WTC11 (cell line): Measurements from ENCODE around the gene TMSB4Y. TPM values are rescaled to one million over a fixed set of nuclear protein-coding genes. Genes with fewer than 3 reads are reported as not detected.

Experiments
- ATAC-seq: fragments of 200-7000 bp; cut with Tn5 transposase; 2 replicates; pipeline ENCODE4 v1.10.0; 2021; ENCODE audit warnings: mild to moderate bottlenecking, moderate library complexity
- CTCF ChIA-PET: fragments of 300-600 bp; sonication (Branson Sonifier 250); formaldehyde crosslinking; loops from one replicate; lab custom pipeline; 2021; ENCODE audit warnings: antibody characterized with exemption; lab: Charles Lee
- POLR2A ChIA-PET: fragments of 350-600 bp; sonication (Branson Sonifier 250); formaldehyde crosslinking; loops from one replicate; lab custom pipeline; 2021; ENCODE audit warnings: antibody characterized with exemption; lab: Charles Lee
- DNase-seq: peaks from one replicate; pipeline ENCODE4 v3.0.0; 2021; ENCODE audit warnings: low spot score
- H3K27ac Mint-ChIP-seq: 2 replicates; pipeline ENCODE4 v1.8.0; 2021; ENCODE audit warnings: mixed read lengths
- H3K27me3 Mint-ChIP-seq: 2 replicates; pipeline ENCODE4 v1.8.0; 2021; ENCODE audit warnings: low read depth, mild to moderate bottlenecking, moderate library complexity, mixed read lengths
- H3K36me3 Mint-ChIP-seq: 2 replicates; pipeline ENCODE4 v1.8.0; 2021; ENCODE audit warnings: mixed read lengths
- H3K4me1 Mint-ChIP-seq: 2 replicates; pipeline ENCODE4 v1.8.0; 2022; ENCODE audit warnings: mixed read lengths
- H3K4me3 Mint-ChIP-seq: 2 replicates; pipeline ENCODE4 v1.8.0; 2021; ENCODE audit warnings: mild to moderate bottlenecking, moderate library complexity, mixed read lengths
- H3K9me3 Mint-ChIP-seq: 2 replicates; pipeline ENCODE4 v1.8.0; 2021; ENCODE audit warnings: mixed read lengths
- AFF4 ChIP-seq: sonication (generic); formaldehyde crosslinking; IDR thresholded peaks from 2 replicates; pipeline ENCODE4 v1.8.1; 2023; ENCODE audit warnings: mild to moderate bottlenecking, missing genetic modification reagents, borderline replicate concordance
- ATF1 ChIP-seq: sonication (generic); formaldehyde crosslinking; IDR thresholded peaks from 2 replicates; pipeline ENCODE4 v1.8.1; 2023; ENCODE audit warnings: mild to moderate bottlenecking, moderate library complexity, missing genetic modification reagents
- ATF2 ChIP-seq: sonication (generic); formaldehyde crosslinking; IDR thresholded peaks from 2 replicates; pipeline ENCODE4 v1.8.1; 2022; ENCODE audit warnings: low read depth, missing genetic modification reagents, borderline replicate concordance
- CBFB ChIP-seq: sonication (generic); formaldehyde crosslinking; IDR thresholded peaks from 2 replicates; pipeline ENCODE4 v1.8.1; 2022; ENCODE audit warnings: mild to moderate bottlenecking, low read depth, missing genetic modification reagents
- ERG ChIP-seq: fragments of 250-450 bp; sonication (Bioruptor Pico); IDR thresholded peaks from 2 replicates; pipeline ENCODE4 v1.8.0; 2021; ENCODE audit warnings: mild to moderate bottlenecking
- ESRRA ChIP-seq: sonication (generic); formaldehyde crosslinking; IDR thresholded peaks from 2 replicates; pipeline ENCODE4 v1.8.1; 2022; ENCODE audit warnings: mild to moderate bottlenecking, missing genetic modification reagents, borderline replicate concordance
- ETV6 ChIP-seq: sonication (generic); formaldehyde crosslinking; IDR thresholded peaks from 2 replicates; pipeline ENCODE4 v1.8.1; 2022; ENCODE audit warnings: mild to moderate bottlenecking, missing genetic modification reagents
- FOXK1 ChIP-seq: sonication (generic); formaldehyde crosslinking; IDR thresholded peaks from 2 replicates; pipeline ENCODE4 v1.8.0; 2022; ENCODE audit warnings: mild to moderate bottlenecking, moderate library complexity, missing genetic modification reagents
- HMGXB4 ChIP-seq: sonication (generic); formaldehyde crosslinking; IDR thresholded peaks from 2 replicates; pipeline ENCODE4 v1.8.1; 2023; ENCODE audit warnings: mild to moderate bottlenecking, moderate library complexity, missing genetic modification reagents
- NR2C2 ChIP-seq: sonication (generic); formaldehyde crosslinking; IDR thresholded peaks from 2 replicates; pipeline ENCODE4 v1.8.0; 2022; ENCODE audit warnings: mild to moderate bottlenecking, missing genetic modification reagents
- SMAD4 ChIP-seq: sonication (generic); formaldehyde crosslinking; IDR thresholded peaks from 2 replicates; pipeline ENCODE4 v1.8.0; 2022; ENCODE audit warnings: mild to moderate bottlenecking, missing genetic modification reagents
- SOX15 ChIP-seq: fragments of 250-450 bp; sonication (Bioruptor Pico); IDR thresholded peaks from 2 replicates; pipeline ENCODE4 v1.9.0; 2021; ENCODE audit warnings: mild to moderate bottlenecking
- TCF7 ChIP-seq: sonication (generic); formaldehyde crosslinking; IDR thresholded peaks from 2 replicates; pipeline ENCODE4 v1.8.0; 2022; ENCODE audit warnings: mild to moderate bottlenecking, low read depth, missing genetic modification reagents, moderate library complexity
- ZNF425 ChIP-seq: fragments of 250-450 bp; sonication (Bioruptor Pico); conservative IDR thresholded peaks from 2 replicates; pipeline ENCODE4 v1.9.0; 2021; ENCODE audit warnings: mild to moderate bottlenecking
- ZSCAN18 ChIP-seq: fragments of 250-450 bp; sonication (Bioruptor Pico); IDR thresholded peaks from 2 replicates; pipeline ENCODE4 v2.1.2; 2022; ENCODE audit warnings: mild to moderate bottlenecking, moderate library complexity
- total RNA-seq: library from RNA; stranded (reverse); gene quantifications from 3 replicates; pipeline ENCODE4 v1.2.3, GENCODE V29; 2021
- TF ChIP-seq, protein P1 (sequence below): sonication (generic); formaldehyde crosslinking; IDR thresholded peaks from 2 replicates; pipeline ENCODE4 v1.8.0; 2023; ENCODE audit warnings: missing genetic modification reagents

TMSB4Y gene
- total RNA-seq, 1 experiment from 2014 or later, result 3.0 TPM

DNA sequence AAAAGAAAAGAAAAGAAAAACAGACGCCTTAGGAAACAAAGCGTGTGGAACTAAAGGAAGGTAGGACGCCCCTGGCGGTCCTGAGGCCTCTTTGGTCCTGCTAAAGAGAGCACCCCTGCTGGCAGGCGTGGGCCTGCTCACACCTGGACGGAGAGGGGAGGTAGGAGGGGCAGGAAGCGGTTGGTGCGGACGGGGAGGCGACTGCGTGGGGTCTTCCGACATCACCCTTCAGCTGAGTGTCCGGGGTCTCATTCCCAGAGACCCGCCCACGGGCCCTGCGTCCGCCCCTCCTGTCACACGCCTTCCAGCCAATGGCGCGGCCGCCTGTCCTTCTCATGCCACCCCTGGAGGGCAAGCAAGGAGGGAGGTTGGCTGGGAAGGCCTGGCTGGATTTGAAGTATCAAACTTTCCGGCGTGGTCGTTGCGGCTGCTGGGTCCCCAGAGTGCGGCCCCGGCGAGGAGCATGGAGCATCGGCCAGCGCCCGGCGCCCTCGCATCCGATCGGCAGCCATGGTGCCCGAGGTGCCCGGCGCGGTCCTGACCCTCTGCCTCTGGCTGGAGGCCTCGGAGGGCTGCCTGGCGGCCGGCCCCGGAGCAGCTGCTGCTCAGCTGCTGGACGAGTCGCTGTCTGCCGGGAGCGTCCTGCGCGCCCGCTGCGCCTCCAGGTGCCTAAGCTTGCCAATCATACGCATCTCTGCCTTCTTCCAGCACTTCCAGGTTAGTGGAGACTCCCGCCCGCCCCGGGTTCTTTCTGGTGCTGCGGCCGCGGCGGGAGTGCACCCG lies 47.8 kb downstream of the TMSB4Y start (continued):
- TF ChIP-seq AFF4 (CRISPR knock-in tag) (no peak), ATF2 (CRISPR knock-in tag) (no peak)

DNA sequence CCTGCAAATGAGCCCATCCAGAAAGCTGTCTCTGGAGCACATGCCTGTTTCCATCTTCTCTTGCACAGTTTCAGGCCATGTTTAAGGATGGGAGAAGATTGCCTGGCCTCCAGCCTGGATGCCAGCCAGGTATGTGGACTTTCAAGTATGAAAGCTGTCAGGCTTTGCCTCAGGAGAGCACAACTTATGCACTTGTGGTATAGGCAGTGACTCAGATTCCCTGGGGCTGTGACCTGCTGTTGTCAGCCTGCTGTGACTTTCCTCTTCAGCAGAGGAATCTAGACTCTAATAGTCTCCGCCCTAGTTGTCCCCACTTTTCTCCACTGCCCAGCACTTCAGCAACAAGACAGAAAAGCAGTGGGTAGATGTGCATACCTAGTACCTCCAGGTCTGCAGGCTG lies 51.0 kb downstream of the TMSB4Y start:
- Mint-ChIP-seq H3K27me3 (no peaks in the 10 kb centered on the region), H3K36me3 (peaks cover 29% of the 10 kb centered on the region), H3K4me3 (no peak overlapping the region), H3K4me1 (peaks cover 30% of the 10 kb centered on the region)
- no peak for DNase-seq
- POLR2A ChIA-PET, result no interaction called here
- TF ChIP-seq SMAD4 (no peak), NR2C2 (CRISPR knock-in tag) (no peak), ZNF425 (CRISPR knock-in tag) (no peak), ATF1 (CRISPR knock-in tag) (no peak), TCF7 (CRISPR knock-in tag) (no peak), ERG (no peak), ZSCAN18 (no peak), FOXK1 (CRISPR knock-in tag) (no peak), CBFB (CRISPR knock-in tag) (no peak), ESRRA (no peak), SOX15 (CRISPR knock-in tag) (no peak), HMGXB4 (CRISPR knock-in tag) (no peak), ETV6 (CRISPR knock-in tag) (no peak)
- TF ChIP-seq, protein P1, sequence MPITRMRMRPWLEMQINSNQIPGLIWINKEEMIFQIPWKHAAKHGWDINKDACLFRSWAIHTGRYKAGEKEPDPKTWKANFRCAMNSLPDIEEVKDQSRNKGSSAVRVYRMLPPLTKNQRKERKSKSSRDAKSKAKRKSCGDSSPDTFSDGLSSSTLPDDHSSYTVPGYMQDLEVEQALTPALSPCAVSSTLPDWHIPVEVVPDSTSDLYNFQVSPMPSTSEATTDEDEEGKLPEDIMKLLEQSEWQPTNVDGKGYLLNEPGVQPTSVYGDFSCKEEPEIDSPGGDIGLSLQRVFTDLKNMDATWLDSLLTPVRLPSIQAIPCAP, result no peak
- TF ChIP-seq, all 79 proteins: peak for 0
- CTCF ChIA-PET, result no interaction called here
- ATAC-seq, result no peak
- Mint-ChIP-seq H3K9me3 (no peaks in the 10 kb centered on the region), H3K27ac (no peak overlapping the region)
